Tibial nerve (tissue), 4 donors: ENCODE data around the gene L3MBTL4.

Experiments used
- CTCF ChIP-seq, 5 experiments: fragments of 200-600 bp in 3 of 5; fragments of 450-650 bp in 2 of 5; sonication (generic) in 3 of 5; IDR thresholded peaks; one replicate each; pipeline ENCODE4 v1.5.1; 2016 to 2019; ENCODE audit warnings: antibody characterized with exemption in 5 of 5, mild to moderate bottlenecking in 3 of 5, moderate library complexity in 2 of 5
- EP300 ChIP-seq, 2 donors: sonication (generic); formaldehyde crosslinking; IDR thresholded peaks; one replicate each; pipeline ENCODE4 v1.6.1; 2017; ENCODE audit warnings: antibody characterized with exemption in 2 of 2, mild to moderate bottlenecking in 1 of 2
- POLR2A ChIP-seq, 2 donors: fragments of 450-650 bp; IDR thresholded peaks; one replicate each; pipeline ENCODE4 v1.6.1; 2017; ENCODE audit warnings: antibody characterized with exemption in 2 of 2, mild to moderate bottlenecking in 2 of 2, moderate library complexity in 2 of 2

GRCh38 chr18:6435731-6436130, 21.0 kb upstream of the L3MBTL4 start:
- TF ChIP-seq CTCF (IDR thresholded peaks at IDR 0.05), result no peak
- no peak for TF ChIP-seq POLR2A (IDR thresholded peaks at IDR 0.05)
- no peak for TF ChIP-seq EP300 (IDR thresholded peaks at IDR 0.05)
